Measurements from ENCODE around the gene C10orf71. TPM values are rescaled to one million over a fixed set of nuclear protein-coding genes. Genes with fewer than 3 reads are reported as not detected.

Gene C10orf71, protein sequence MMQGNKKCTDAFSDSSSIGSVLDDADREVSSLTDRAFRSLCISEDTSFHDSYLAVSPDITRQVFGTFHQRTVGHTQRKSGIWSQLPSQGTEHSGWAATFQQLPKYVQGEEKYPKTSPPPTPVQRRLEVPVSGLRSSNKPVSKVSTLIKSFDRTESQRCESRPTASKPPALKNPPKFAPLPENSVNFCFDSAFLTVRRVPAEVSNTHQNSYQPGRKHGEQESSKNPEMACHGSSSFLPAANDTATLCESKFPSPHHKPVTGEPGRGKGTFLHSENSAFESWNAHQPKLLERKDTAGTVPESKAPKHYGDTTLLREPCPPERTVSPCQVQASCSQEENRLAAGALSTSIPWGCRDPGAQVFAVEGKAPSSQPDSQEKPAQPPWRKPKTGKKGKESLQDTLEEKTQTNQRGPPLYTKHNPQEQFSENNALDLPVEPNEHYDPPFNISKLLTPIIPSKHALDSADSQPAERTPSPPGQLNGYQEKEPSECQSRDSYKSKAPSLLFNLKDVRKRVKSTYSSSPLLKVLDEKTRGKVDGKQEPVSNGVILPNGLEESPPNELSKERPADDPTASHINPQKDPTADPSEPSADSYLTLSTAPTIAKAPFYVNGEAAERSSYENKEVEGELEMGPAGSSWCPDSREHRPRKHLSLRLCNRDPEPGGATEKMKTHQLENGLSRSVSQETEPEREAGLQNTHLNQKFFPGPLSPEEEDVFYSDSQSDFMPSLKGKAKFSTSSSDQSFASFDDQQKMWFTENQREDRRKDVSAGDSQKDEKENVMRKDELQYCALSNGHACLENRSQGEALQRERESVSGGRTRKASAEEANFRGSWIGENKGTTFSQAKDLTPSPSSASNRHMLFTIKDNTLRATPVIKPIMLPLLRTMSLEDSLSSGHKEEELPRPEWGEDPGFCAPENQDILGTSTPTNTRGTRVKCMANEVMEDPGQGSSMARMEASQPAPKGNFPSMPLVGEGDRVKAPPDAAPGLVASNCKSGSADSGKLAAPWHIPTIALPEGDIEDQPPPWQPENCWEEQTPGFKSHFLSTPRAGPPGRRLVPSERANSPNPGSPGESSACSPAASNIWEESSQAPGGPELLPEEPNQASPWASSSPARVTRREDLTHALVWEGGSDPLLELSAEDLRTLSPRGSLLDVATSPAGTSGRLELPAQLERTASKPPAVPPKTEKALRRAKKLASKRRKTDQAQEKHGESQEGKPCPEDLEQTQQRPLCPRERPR (N-terminal part only)
- total RNA-seq: not detected

DNA sequence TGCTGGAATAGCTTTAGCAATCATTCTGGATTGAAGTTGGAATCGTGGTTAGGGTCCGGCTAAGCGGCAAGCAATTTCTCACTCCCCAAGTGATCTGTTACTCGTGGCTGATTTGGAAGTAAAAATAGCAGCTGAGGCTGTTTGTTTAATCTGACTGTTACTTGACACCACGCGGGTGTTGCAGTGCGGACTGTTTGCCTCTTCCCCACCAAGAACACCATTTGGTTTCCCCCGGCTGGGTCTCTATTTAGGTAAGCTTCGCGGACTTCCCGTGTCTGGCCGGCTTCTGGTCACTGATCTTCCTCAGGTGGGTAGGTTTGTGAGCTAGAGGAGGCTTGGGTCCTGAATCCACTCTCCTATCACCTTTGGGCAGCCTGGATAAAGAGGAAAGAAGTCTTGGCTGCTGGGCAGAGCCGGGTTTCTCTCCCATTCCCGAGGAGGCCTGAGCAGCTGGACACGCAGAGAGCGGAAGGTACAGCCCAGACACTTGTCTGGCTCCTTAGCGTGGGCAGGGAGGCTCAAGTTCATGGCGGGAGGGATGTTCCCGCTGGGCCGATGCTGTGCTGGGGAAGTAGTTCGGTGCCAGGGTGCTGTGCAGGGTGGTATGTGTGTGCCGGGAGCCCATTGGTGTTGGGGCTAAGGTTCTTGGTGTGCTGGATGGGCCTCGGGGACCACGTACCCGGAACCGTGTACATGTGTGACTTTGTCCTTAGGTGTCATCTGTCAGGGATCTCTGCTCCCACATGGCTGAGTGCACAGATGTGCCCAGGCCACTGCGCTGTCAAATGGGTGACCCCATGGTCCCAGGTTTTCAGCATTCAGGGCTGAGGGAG lies at the start of gene C10orf71:
C10orf71 (plus strand) TSS at position 188 of the 833 bp plus-strand sequence. CDS start 23,376 bp downstream, outside the sequence.
- Histone ChIP-seq H3K27me3 (no peaks in the 10 kb centered on the region), H3K4me1 (peaks cover 5% of the 10 kb centered on the region), H3K4me3 (no peak within 1 kb of the TSS), H3K27ac (no peak within 1 kb of the TSS), H3K9me3 (no peaks in the 10 kb centered on the region), H3K36me3 (no peaks in the 10 kb centered on the region)
- no peak for DNase-seq (ENCODE audit: low spot score in 2 of 2)
- WGBS: 79% methylated on average over 20 of the region's 27 CpGs
- TF ChIP-seq POLR2AphosphoS5 (IDR thresholded peaks at IDR 0.05) (no peak), EP300 (IDR thresholded peaks at IDR 0.05) (no peak), POLR2A (IDR thresholded peaks at IDR 0.05) (no peak)
- TF ChIP-seq, protein P1, sequence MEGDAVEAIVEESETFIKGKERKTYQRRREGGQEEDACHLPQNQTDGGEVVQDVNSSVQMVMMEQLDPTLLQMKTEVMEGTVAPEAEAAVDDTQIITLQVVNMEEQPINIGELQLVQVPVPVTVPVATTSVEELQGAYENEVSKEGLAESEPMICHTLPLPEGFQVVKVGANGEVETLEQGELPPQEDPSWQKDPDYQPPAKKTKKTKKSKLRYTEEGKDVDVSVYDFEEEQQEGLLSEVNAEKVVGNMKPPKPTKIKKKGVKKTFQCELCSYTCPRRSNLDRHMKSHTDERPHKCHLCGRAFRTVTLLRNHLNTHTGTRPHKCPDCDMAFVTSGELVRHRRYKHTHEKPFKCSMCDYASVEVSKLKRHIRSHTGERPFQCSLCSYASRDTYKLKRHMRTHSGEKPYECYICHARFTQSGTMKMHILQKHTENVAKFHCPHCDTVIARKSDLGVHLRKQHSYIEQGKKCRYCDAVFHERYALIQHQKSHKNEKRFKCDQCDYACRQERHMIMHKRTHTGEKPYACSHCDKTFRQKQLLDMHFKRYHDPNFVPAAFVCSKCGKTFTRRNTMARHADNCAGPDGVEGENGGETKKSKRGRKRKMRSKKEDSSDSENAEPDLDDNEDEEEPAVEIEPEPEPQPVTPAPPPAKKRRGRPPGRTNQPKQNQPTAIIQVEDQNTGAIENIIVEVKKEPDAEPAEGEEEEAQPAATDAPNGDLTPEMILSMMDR (IDR thresholded peaks at IDR 0.05): no peak

DNA sequence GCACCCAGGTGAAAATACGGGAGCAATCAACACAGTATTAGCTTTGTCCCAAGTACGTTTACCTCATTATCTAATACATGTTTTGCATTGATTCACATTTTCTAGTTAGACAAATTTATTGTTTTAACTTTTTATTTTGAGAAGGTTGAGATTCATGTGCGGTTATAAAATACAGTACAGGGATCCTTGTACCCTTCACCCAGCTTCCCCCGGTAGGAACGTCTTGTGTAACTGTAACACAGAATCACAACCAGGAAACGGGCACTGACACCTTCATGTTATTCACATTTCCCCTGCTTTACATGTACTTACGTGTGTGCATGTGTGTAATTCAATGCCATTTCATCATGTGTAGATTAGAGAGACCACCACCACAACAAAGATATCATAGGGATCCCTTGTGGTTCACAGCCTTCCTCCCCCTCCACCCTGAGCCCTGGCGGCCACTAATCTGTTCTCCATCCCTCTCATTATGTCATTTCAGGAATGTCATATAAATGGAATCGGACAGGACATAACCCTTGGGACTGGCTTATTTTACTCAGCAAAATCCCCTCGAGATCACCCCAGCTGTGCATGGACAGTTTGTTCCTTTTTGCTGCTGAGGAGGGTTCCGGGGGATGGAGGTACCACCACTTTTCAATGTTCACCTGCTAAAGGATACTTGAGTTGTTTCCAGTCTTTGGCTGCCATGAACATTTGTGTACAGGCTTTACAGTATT lies 46.5 kb upstream of the C10orf71 start:
- Histone ChIP-seq H3K27me3 (no peaks in the 10 kb centered on the region), H3K27ac (no peak overlapping the region), H3K36me3 (no peaks in the 10 kb centered on the region), H3K4me3 (no peak overlapping the region), H3K4me1 (no peaks in the 10 kb centered on the region), H3K9me3 (no peaks in the 10 kb centered on the region)
- TF ChIP-seq POLR2A (IDR thresholded peaks at IDR 0.05): no peak
- 90% methylated on average over 11 of the region's 11 CpGs for WGBS
- no peak for DNase-seq (ENCODE audit: low spot score in 2 of 2)

DNA sequence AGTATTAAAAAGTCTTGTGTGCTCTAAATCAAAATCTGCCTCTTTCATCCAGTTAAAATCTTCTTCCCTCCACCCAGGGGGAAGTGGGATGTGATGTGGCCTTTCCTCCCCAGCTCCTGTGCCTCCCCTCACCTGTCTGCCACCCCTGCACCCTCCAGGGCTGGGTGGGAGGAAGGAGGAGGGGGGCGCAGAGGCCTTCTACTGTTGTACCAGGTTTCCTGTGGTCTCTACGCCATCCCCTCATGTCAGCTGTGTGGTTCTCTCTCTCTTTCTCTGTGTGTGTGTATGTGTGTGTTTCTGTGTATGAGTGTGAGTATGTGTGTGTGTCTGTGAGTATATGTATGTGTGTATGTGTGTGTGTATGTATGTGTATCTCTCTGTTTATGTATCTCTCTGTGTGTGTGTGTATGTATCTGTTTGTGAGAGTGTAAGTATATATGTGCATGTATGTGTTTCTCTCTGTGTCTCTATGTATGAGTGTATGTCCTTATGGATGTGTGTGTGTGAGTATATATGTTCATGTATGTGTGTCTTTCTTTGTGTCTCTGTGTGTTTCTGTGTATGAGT lies 45.5 kb upstream of the C10orf71 start:
- no peaks in the 10 kb centered on the region for H3K36me3 ChIP-seq
- 90% methylated on average over 2 of the region's 2 CpGs for WGBS
- H3K4me1 ChIP-seq: no peaks in the 10 kb centered on the region
- no peaks in the 10 kb centered on the region for H3K9me3 ChIP-seq
- H3K4me3 ChIP-seq: no peak overlapping the region
- no peaks in the 10 kb centered on the region for H3K27me3 ChIP-seq
- DNase-seq (ENCODE audit: low spot score in 2 of 2): no peak
- H3K27ac ChIP-seq: no peak overlapping the region
- TF ChIP-seq POLR2AphosphoS5 (IDR thresholded peaks at IDR 0.05): no peak
- TF ChIP-seq POLR2A (IDR thresholded peaks at IDR 0.05): no peak
- TF ChIP-seq, protein P1 (IDR thresholded peaks at IDR 0.05): no peak
- TF ChIP-seq EP300 (IDR thresholded peaks at IDR 0.05): no peak

DNA sequence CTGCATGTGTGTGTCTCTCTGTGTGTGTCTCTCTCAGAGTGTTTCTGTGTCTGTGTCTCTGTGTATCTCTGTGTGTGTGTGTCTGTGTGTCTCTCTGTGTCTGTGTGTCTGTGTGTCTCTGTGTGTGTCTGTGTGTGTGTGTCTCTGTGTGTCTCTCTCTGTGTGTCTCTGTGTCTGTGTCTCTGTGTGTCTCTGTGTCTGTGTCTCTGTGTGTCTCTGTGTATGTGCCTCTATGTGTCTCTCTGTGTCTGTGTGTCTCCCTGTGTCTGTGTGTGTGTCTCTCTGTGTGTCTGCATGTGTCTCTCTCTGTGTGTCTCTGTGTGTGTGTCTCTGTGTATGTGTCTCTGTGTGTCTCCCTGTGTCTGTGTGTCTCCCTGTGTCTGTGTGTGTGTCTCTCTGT lies 44.8 kb upstream of the C10orf71 start:
- H3K36me3 ChIP-seq: no peaks in the 10 kb centered on the region
- no peak overlapping the region for H3K4me3 ChIP-seq
- no peak overlapping the region for H3K27ac ChIP-seq
- DNase-seq (ENCODE audit: low spot score in 2 of 2): no peak
- no peaks in the 10 kb centered on the region for H3K9me3 ChIP-seq
- no peaks in the 10 kb centered on the region for H3K4me1 ChIP-seq
- H3K27me3 ChIP-seq: no peaks in the 10 kb centered on the region
- TF ChIP-seq, protein P1 (IDR thresholded peaks at IDR 0.05): no peak
- TF ChIP-seq POLR2A (IDR thresholded peaks at IDR 0.05): no peak
- no peak for TF ChIP-seq EP300 (IDR thresholded peaks at IDR 0.05)
- no peak for TF ChIP-seq POLR2AphosphoS5 (IDR thresholded peaks at IDR 0.05)
